Stimulated activated CD8-positive, alpha-beta memory T cell treated with anti-CD3 and anti-CD28 coated beads, Interleukin-4, amount 100 ng/mL, for 4 hours (primary cell): Measurements from ENCODE around the gene ANKRD40CL.
"Not testable (repeated sequence)": the region's sequence is repeated elsewhere in the genome, so short reads cannot be mapped to it uniquely, and the experiment has no call there.

Experiments
- DNase-seq, 2 donors: peaks; one replicate each; pipeline ENCODE4 v3.0.0-alpha.2; 2020; ENCODE audit warnings: low read depth in 2 of 2, low spot score in 1 of 2

ANKRD40CL gene

DNA sequence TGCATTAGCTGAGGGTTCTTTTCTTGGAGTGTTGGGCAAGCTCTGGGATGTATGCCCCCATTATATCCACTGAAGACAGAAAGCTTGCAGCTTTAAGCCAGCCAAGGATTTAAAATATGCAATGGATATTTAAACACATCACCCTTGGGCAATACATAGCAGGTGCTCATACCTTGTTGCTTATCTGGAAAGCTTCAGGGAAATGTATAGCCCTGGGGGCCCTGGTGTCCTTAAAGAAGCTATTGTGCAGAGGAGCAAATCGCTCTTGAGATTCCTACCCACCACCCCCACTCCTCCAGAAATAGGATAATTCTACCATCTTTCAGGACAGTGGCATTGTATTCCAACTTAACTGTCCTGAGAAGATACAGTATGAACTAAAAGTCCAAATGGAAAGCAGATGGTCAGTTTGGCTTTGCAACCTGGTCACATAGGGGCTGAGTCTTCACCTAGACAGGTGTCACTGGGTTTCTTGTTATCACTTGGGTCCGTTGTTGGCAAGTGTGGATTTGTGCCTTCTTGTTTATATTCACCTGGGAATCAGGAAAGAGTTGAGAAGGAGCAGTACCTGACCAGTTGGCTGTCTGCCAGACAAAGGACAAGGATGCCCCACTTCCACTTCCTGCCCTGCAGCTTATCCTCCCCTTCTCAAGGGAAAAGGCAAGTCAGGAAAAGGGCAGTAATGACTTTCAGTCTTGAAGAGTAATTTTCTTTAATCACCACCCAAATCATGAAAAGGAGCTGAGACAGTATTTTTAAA, 3.4 kb downstream of the ANKRD40CL start:
- no peak for DNase-seq

DNA sequence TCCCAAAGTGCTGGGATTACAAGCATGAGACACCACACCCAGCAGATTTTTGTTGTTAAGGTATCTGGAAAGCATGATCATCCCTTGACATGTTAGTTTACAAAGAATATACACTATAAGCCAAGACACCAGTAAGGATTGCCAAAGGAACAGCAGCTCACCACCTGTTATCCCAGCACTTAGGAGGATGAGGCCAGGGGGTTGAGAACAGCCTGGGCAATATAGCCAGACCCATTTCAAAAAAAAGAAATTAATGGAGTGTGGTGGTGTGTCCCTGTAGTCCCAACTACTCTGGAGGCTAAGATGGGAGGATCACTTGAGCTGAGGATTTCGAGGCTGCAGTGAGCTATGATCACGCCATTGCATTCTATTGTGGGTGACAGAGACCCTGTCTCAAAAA, 5.1 kb downstream of the ANKRD40CL start:
- DNase-seq: no peak

DNA sequence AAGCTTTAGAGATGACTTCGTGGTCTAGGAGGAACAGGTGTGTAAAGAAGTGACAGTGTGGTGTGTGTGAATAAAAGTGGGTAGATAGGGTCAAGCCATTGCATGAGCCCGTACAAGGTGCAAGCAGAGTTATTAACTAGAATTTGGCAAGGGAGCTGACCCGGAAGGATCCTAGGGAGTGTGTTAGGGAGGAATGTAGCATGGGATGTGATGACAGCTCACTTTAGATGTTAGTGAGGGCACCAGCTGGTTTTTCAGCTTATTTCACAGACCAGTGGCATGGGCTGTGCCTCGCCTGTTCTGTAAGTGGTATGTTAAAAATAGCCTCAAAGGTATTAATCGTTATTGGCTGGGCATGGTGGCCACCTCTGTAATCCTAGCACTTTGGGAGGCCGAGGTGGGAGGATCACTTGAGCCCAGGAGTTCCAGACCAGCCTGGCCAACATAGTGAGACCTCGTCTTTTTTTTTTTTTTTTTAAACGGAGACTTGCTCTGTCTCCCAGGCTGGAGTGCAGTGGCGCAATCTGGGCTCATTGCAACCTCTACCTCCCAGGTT, 8.3 kb downstream of the ANKRD40CL start:
- DNase-seq: no peak

GRCh38 chr17:50758524-50758923, 8.8 kb downstream of the ANKRD40CL start:
- DNase-seq: no peak

GRCh38 chr17:50754521-50754920, 12.8 kb downstream of the ANKRD40CL start:
- no peak for DNase-seq

DNA sequence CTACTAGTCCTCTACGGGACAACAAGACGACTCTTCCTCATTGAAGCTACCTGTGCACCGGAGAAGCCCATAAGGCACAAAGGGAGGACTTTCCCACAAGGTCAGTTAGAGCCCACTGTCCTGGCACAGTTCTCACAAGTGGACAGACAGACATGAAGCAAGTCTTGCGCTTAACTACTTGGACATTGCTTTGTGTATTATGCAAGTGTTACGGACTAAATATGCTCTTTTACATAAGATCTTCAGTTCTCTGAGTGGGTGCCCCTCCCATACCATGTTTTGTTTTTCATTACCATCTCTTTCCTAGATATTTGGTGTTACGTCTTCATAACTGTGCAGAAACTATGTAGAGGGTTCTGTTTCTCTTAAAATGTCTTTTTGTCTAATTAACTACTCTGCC, 18.1 kb downstream of the ANKRD40CL start:
- no peak for DNase-seq

DNA sequence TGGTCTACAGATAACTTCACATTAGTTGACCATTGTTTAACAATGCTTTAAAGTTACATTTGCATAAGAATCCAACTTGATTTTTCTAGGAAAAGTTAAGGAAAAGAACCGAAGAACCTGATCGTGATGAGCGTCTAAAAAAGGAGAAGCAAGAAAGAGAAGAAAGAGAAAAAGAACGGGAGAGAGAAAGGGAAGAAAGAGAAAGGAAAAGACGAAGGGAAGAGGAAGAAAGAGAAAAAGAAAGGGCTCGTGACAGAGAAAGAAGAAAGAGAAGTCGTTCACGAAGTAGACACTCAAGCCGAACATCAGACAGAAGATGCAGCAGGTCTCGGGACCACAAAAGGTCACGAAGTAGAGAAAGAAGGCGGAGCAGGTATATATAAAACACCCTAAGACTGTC, 21.7 kb downstream of the ANKRD40CL start:
- DNase-seq: no peak

GRCh38 chr17:50739098-50739497, 28.2 kb downstream of the ANKRD40CL start:
- DNase-seq: no peak

DNA sequence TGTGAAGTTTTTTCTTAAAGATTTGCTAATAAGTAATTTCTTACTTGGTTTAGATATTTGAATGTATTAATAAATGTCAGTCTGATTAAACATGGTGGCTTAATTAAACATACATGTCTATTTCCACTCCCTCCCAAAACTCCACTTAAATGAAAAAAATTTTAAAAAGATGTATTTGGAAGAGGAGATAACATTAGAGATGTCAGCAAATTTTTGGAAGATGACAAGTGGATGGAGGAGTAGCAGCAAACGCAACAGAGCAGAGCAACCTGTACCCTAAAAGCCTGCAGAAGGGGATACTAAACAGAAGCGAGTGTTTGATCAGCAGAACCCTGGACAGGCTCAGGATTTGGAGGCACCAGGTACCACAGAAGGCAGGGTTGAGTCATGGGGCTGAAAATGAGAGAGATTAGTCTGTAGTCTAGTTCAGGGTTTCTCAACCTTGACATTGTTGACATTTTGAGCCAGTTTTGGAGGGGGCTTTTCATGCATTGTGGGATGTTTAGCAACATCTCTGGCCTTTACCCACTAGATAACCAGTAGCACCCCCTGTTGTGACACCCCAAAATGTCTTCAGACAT, 30.1 kb downstream of the ANKRD40CL start:
- DNase-seq: no peak

GRCh38 chr17:50735287-50735686, 32.0 kb downstream of the ANKRD40CL start:
- DNase-seq: no peak

GRCh38 chr17:50731575-50732460, 35.5 kb downstream of the ANKRD40CL start:
- DNase-seq: no peak

DNA sequence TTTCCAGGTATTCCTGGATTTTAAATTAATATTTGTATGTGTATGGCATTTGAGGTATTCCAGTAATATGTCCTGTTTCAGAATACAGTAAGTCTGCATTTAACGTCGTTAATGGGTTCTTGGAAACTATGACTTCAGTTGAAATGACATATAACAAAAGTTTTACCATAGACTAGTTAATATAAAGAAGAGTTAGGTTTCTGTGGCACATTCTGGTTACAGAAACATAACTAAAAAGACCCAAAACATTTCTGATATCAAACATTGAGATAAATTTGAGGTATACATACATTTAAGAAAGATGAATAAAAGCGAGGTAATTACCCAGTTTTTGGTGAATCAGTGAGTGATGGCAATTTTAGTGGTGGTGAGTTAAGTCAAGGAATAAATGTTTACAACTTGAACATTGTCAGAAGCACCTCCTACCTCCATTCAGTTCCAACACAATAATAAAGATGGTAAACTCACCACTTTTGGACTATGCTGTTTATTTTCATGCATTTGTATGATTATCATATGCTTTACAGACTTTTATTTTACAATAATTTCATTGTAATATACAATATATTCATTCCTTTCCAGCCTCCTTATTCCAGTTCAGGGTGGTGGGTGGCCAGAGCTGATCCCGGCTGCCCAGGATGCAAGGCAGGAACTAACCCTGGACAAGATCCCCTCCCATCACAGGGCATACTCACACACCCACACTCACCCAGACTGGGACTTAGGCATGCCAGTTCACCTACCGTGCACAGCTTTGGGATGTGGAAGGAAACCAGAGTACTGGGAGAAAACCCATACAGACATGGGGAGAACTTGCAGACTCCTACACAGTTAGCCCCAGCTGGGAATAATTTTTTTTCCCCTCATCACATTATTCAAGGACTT, 38.2 kb downstream of the ANKRD40CL start:
- DNase-seq: no peak

GRCh38 chr17:50728112-50728429, 39.2 kb downstream of the ANKRD40CL start:
- no peak for DNase-seq

GRCh38 chr17:50725769-50726655, 41.3 kb downstream of the ANKRD40CL start:
- no peak for DNase-seq

DNA sequence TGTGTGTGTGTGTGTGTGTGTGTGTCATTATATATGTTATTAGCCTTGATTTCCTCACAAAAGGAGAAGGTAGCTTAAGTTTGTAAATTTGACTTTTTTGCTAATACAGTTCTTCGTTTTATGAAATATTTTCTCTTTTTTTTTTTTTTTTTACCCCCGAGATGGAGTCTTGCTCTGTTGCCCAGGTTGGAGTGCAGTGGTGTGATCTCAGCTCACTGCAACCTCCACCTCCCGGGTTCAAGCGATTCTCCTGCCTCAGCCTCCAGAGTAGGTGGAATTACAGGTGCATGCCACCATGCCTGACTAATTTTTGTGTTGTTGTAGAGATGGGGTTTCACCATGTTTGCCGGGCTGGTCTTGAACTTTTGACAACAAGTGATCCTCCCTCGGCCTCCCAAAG, 42.7 kb downstream of the ANKRD40CL start:
- not testable (repeated sequence) for DNase-seq

DNA sequence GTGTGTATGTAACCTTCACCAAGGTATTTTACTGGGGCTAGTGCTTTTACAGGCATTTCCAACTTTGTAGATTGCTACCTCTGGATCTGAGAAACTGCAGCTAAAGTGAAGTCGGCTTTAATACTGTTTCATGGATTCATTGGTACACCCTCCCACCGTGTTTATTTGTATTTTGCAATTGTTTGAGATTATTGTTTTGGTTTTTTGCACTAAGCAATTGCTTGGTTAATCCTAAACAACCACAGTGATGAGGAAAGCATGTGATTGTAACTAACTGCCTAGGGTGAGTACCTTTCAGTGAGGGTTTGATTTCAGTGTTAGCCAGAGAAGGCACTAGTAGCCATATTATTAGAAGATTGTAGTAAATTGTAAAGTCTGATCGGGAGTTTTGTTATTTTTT, 44.6 kb downstream of the ANKRD40CL start:
- DNase-seq: no peak

- no peak for DNase-seq
These were observed 45.9 kb downstream of the ANKRD40CL start for GRCh38 chr17:50721194-50722010.

GRCh38 chr17:50719924-50720794, 47.2 kb downstream of the ANKRD40CL start:
- no peak for DNase-seq
